Activated CD4-positive, CD25-positive, alpha-beta regulatory T cell treated with anti-CD3 and anti-CD28 coated beads, Interleukin-2, amount 50 U/mL, for 16 hours (primary cell): ENCODE data around the gene SERTAD2.
A peak's percentile ranks its signal among the peaks of the same experiment; 100 is the strongest.

Experiments used
- DNase-seq: peaks from one replicate; pipeline ENCODE4 v3.0.0-alpha.2; 2020; ENCODE audit warnings: low read depth, low spot score

The SERTAD2 gene

DNA sequence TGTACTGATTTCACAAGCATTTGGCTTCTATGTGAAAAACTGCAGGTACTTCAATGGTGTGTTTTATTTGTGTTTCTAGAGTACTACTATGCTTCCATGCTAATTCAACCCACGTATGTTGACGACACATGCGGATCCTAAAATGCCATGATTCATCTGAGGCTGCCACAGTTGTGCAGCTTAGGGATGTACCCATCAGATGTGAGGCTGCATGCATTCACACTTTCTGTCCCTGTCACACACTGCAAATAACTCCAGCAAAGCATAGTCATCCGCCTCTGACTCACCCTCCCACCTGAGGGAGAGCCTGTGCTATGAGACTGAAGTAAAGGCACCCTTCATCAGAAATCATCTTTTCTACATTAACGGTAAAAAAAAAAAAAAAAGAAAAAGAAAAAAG is 22.1 kb upstream of the SERTAD2 start:
- DNase-seq, result no peak

DNA sequence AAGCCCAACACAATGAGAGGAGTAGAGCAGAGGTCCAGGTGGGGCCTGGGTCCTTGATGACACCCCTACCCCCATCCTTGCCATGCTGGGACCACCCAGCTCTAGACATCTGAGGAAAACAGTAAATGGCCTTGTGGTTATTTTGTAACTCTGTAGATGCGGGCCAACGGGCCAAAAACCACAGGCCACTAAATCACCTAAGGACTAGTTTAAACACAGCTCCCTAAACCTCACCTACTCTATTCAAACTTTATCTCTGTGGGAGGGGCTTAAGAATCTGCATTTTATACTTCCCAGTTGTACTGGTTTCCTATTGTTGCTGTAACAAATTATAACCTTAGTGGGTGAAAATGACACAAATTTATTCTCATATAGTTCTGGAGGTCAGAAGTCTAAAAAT is 19.0 kb upstream of the SERTAD2 start:
- DNase-seq, result no peak

DNA sequence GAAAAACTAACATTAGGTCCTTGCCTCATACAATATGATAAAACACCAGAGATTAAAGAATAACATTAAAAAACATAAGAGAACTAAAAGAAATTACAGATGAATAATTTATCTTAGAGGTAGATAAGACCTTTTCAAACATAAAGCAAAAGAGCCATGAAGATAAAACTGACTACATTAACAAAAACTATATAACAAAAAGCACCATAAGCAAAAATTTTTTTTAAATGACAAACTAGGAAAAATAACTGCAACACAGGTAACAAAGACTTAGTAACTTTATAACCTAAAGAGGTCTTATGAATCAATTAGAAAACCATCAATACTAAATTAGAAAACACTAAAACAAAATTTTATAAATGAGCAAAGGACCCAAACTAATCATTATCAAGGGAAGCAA is 16.3 kb upstream of the SERTAD2 start:
- DNase-seq, result no peak

DNA sequence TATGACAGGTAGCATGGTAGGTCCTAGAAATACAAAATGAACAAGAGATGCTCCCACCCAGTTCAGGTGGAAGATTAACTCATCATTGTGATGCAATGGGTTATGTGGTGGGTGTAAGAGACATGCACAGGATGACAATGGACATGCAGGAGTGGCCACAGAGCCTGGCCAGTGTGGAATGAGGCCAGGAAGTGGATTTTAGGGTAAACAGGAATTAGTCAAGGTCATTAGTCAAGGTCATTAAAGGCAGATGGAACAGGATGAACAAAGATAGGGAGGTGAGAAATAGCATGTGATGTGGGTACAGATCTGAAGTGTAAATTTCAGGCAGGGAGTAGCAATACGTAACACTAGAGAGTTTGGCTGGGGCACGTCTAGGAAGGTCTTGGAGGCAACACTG is 15.6 kb upstream of the SERTAD2 start:
- no peak for DNase-seq

DNA sequence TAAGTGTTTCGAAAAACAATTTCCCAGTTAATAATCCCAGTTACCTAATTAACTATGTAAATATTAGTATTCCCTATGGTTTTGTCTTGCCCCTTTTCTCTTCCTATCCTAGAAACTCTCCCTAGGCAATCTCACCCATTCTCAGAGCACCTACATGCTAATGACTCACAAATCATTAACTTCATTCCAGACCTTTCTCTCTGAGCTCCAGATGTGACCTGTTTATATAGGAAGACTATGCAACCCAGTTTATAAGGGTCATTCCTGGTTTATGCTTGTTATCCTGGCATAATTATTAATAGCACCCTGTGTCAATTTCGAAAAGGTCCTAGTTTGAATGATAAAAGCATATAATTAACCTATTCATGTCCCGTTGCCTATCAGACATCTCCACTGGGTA is 14.8 kb upstream of the SERTAD2 start:
- no peak for DNase-seq

DNA sequence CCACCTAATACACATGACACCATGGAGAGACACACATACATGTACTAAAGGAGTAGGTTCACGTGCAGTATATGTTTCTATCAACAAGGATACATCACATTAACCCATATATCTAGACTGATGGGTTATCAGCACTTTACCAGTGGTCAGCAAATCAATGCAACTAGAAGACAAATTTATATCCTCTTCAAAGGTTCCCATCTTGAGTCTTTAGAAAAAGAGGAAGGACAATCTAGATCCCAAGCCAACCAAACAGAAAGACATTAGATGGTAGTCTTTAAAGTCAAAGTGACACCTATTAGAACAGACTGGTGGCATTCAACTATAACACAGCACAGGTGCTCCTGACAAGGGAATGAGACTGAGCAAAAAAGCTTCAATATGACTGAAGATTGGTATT is 13.8 kb upstream of the SERTAD2 start:
- no peak for DNase-seq

DNA sequence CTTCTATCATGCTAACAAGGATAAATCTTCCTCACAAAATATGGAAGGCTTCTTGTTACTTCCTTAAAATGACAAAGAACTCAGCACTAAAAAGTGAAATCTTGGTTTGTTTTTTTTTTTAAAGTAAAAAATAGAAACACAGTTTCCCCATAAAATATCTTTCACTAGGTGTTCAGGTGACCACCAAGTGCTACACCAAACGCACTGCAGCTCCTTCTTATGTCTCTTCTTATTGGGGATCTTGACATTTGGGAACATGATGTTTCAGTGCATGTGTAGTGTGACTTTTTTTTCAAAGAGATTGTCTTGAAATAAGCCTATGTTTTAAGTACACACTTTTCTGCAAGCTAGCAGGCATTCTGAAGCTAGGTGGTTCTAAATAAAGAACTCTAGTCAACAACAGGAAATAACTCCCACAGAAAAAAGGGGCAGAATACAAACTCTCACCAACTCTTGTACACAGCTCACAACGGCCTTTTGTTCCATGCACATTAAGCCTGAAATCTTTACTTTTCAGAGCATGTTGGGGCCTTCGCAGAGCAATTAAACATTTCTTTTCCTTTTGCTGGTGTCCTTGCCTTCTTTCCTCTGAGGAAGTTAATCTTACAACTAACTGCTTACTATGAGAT is 13.2 kb upstream of the SERTAD2 start:
- no peak for DNase-seq

DNA sequence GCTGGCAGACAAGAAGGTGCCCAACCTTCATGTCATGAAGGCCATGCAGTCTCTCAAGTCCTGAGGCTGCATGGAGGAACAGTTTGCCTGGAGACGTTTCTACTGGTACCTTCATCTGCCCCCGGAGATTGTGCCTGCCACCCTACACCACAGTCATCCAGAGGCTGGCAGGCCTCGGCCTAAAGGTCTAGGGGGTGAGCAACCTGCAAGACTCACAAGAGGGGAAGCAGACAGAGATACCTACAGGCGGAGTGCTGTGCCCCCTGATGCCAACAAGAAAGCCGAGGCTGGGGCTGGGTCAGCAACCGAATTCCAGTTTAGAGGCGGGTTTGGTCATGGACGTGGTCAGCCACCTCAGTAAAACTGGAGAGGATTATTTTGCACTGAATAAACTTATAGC is 12.0 kb upstream of the SERTAD2 start:
- no peak for DNase-seq

DNA sequence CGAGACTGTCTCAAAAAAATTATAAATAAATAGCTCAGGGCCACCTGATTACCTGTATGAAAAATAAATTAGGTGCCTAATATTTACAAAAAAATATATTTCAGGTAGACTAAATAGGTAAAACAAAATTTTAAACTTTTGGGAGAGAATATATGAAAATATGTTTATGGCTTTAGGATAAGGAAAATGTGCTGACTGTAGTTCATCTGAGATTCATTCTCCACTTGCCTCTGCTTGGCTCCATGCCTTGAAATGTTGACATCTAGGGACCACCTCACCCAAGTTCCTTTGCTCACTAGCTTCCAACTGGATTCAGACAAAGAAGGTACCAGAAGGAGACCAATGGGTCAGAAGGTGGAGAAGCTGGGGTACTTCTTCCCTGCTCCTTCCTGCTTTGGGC is 9.7 kb upstream of the SERTAD2 start:
- DNase-seq, result no peak

DNA sequence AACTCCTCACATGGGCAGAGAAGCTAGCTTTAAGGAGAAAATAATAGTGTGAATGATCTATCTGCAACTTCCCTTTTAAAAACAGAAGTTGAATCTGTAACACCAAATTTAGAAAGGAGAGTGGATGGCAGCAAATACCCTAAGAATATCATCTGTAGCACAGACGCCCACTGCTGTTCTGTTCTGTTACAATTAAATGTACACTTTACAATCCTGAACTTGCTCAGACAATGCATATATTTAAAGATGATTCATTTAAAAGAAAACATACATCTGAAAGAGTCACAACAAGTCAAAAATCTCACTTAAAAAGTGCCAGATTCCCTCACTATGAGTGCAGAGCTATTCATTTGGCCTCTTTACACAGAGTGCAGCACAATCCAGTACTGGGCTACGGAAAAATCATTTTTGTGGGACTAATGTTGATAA is 8.0 kb upstream of the SERTAD2 start:
- no peak for DNase-seq

DNA sequence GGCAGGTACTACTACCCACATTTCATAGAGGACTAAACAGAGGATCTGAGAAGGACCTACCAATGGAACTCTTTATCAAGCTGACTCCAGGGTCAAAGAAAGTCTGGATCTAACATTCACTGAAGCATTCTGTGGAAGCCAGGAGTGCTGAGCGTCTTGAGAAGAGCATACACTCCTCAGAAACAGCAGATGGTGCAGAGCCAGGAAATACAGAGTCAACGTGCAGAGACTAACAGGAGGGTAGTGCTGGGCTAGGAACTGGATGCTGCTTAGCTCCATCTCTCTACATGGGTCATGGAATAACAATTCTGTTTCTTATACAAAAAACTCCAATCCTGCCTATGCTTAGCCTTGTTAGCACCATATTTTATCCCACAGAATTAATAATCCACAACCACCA is 5.5 kb upstream of the SERTAD2 start:
- no peak for DNase-seq

DNA sequence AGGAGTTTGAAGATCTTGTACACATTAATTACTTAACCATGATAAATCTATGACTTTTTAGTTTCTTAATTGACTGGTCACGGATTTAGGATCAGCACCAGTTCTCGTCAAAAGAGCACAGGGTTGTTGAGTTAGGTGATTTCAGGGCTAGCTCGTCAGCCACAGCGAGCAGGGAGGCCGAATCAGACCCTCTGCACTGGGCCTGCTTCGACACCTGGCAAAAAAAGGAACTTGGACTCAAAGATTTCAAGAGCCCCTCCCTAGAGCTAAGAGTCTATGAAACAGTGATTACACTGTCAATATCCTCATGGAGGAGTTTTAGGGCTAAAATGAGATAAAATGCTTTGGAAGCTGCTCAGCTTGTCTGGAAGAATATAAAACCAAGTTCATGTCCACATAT is 4.6 kb upstream of the SERTAD2 start:
- no peak for DNase-seq

DNA sequence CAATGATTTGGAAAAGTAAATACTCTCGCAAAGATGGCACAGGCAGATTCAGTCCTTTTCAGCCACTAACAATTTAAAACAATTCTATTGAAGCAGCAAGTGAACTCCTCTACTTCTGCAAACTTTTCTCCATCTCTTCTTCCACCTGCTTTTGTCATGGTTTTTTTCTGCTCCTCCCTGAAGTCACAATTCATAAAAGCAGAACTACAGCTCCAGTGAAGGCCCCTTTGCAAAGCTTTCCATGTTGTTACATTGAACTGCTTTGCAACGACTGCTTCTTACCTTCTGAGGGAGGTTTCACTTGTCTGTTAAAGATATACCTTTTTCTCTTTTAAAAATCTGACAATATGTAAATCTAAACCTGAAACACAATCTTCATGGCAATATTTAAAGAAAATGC is 3.7 kb upstream of the SERTAD2 start:
- DNase-seq, result no peak

DNA sequence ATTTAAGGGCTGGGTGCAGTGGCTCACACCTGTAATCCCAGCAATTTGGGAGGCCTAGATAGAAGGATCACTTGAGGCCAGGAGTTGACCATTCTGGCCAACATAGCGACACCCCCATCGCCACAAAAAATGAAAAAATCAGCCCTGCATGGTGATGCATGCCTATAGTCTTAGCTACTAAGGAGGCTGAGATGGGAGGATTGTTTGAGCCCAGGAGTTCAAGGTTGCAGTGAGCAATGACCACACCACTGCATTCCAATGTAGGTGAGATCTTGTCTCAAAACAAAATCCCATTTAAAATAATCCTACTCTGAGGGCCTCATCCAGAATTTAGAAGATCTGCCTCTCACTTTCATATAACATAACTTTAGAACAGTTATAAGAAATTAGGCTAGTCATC is 2.7 kb upstream of the SERTAD2 start:
- DNase-seq, result no peak

DNA sequence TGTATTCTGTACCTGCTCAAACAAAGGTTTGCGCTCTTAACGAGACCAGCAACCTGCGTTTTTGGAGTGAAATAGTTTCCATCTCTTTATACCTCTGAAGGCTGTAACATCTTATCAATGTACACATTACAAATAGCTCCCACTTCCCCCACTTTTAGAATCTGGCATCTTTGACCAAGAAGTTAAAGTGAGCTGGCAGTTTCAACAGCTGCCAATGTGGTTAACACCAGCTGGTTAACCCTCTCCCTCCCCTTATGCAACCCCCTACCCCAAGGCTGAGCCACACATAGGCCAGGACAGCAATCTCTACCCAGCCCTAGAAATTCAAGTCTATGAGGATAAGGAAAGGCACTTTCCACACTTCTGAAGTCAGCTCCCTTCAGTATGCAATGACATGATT is 2.2 kb upstream of the SERTAD2 start:
- DNase-seq, result no peak

DNA sequence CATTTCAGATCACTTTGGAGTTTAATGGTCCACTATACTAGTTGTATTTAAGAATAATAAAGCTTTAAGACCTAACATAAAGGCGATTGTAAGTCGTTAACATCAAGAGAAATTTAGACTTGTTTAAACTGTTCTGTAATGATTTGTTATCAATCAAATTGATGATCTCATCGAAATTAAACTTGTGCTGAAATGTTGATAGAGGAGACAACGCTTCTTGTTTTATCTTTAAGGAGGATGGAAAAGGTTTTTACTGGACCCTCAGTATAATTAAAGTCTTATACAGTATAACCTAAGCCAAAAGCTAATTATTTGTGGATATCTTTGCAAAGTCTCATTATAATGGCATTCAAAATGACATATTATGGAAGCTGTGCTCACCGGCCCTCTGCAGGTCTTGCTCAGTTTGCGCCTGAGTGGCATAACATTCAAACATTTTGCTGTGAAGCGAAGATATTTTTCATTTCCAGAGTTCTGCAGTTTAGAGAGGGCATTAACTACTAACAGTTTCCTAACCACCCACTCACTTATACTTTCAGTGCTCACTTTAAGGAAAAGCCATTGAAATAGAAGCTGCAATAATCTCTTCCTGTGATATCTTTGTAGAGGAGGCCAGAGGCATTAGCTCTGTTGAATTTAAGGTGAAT is 1.4 kb upstream of the SERTAD2 start:
- no peak for DNase-seq

DNA sequence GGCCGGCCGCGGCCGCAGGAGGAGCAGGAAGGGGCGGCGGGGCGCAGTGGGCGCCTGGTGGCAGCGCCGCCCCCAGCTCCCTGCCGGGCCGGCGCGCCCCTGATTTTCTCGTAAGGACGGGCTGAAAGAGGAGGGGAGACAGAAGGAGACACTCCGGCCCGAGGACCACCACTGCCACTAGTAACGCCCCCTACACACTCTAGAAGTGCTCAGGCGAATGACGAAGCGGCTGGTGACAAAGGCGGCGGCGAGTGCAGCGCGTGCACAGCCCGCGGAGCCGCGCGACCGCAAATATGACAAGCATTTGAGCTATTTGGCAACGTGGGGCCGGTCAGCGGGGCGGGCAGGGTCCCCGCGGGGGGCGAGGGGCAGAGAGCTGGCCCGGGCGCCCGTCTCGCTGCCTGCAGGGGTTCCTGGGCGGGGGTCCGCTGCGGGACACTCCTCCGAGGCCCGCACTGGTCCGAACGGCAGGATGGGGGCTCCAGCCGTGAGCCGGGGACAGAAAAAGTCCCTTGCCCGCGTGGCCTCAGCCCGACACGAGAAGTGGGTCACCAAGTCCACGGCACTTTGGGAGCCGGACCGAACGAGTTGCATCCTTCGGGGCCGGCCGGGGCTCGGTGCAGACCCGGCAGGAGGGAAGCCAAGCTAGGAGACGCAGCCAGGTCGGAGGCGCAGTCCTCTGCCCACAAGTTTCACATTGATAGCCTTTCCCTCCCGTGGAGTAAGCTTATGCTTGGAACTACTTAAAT is 524 bp upstream of the SERTAD2 start:
- peak; percentile 24 for DNase-seq

DNA sequence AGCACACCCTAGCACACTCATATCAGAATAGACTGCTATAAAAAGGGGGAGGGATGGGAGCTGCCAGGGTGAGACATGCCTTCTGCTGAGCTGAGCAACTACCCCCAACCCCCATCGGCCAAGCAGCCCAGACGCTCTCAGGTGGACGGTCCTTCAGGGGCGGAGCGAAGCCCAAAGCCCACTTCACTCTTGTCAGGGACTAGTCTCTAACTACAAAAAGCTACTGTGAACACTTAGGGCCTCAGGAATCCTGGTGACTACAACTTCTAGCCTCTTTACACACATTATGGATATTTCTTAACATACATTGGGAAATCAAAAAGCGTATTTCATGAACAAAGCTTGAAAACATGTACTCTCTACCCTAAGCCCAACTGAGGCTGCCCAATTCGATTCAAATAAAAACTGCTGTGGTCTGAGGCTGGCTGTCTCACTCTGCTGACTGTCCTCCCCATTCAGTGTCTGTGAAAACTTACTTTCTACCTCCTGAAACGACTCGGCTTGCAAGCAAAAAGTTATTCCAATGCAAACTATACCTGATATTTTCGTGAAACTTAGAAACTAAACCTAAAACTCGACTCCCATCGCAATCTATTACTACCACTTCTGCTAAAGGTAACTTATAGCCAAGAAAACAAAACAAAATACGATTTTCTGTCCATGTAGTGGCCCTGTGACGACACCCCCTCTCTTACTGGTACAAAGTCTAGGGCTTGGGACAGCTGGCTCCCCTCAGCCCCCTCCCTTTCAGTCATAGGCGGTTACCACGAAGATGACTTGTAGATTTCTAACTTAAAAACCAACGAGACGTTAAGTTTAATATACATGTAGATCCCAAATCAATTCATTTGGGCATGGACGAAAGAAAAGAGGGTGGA is 1.2 kb downstream of the SERTAD2 start:
- DNase-seq, result no peak

DNA sequence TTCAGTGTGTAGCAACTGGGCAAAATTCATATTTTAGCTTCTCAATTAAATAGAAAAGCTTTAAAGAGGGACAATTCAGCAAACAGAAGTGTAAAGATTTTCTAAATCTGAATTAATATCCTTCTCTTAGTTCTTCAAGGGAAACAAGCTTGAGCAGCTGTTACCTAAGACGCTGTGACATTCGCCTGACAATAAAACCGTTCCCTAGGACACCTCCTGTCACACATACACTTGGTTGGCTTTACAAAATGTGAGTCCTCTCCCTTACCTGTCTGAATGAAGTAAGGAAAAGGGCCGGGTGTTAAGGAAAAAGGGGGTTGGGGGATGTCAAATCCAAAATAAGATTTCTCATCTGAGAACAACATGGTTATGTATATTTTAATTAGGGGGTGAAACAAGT is 2.1 kb downstream of the SERTAD2 start:
- DNase-seq, result no peak

DNA sequence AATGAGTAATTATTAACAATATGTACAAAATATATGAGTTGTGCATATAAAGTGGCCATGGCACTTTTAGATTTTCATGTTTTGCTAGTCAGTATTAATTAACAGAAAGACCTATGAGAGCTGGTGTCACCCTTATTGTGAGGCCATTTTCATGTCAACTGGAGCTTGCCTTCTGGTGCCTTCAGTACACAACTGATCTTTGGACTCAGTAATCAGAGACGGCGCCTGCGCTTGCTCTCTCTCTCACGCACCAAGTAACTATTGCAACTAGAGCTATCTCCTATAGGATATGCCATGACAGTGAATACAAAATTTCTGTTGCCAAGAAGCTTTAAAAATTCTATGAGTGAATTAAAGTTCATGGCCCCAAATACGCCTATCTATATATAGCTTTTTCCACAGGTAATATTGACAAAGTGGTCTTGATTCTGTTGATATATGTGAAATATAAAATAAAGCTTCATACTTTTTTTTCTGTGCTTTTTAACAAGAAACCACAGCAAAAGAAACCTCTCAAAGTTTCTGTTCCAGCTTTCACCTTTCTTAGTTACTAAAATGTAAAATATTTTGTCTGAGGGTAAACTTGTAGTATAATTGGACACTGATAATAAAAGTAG is 2.9 kb downstream of the SERTAD2 start:
- DNase-seq, result no peak

DNA sequence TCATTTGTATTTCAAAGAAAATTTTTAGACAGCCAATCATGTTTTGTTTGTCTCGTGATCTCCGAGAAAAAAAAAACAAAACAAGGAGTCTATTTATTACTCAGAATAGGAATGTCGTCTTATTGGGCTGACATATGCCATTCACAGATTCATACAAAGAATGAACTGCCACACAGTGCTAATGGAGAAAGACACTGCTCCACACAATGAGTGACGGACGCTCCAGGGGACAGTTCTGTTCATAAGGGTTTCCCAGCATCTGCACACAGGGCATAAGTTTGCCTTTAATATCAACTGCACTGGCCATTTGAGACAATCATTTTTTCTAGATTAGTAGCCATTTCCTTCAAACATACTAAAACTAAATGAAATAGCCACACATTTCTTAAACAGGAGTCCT is 3.4 kb downstream of the SERTAD2 start:
- no peak for DNase-seq

DNA sequence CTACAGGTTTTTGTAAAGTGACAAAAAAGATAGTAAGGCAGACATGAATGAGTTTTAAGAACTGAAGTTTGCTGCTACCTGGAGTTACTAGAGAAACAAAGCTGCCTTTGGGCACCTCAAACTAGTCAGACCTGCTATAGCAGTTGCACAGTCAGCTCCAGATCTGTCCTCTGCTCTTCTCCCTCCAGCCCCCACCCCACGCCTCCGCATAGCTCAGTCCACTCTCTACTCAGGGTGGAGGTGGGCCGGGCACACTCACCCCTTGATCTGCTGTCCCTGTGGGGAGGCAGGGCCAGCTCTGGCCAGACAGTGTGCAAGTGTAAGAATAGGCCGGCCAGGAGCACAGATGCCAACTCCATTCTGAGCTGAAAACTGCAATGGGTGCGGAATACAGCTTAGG is 4.1 kb downstream of the SERTAD2 start:
- no peak for DNase-seq
